HG03460 (cell line): ENCODE data around the gene ACTA1.
"Not testable (repeated sequence)": the region's sequence is repeated elsewhere in the genome, so short reads cannot be mapped to it uniquely, and the experiment has no call there.

Source experiments
- ATAC-seq: cut with Tn5 transposase; IDR thresholded peaks from one replicate; pipeline ENCODE4 v1.9.1; 2021; ENCODE audit not compliant: unreplicated experiment

The ACTA1 gene

GRCh38 chr1:229434005-229434640 is at the start of gene ACTA1:
Gene ACTA1 (minus strand): TSS chr1:229434094. CDS start chr1:229433115, 979 bp downstream.
- no peak for ATAC-seq

GRCh38 chr1:229482511-229482910 is 48.6 kb upstream of the ACTA1 start:
- ATAC-seq: no peak

GRCh38 chr1:229480495-229480894 is 46.6 kb upstream of the ACTA1 start:
- no peak for ATAC-seq

- ATAC-seq: peak; percentile 82
These were observed 45.9 kb upstream of the ACTA1 start for GRCh38 chr1:229479660-229480399.

DNA sequence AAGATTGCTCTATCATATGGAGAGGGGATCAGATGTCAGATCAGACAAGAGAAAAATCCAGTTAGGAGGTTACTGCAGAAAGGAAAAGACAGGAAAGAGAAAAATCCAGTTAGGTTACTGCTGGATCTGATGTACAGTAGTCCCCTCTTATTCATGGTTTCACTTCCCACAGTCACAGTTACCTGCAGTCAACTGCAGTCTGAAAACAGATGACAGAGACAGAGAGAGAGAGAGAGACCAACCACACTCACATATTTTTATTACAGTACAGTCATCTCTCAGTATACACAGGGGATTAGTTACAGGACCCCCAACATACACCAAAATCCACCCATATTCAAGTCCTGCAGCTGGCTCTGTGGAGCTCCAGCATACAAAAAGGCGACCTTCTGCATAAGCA is 45.0 kb upstream of the ACTA1 start:
- peak; percentile 65 for ATAC-seq

DNA sequence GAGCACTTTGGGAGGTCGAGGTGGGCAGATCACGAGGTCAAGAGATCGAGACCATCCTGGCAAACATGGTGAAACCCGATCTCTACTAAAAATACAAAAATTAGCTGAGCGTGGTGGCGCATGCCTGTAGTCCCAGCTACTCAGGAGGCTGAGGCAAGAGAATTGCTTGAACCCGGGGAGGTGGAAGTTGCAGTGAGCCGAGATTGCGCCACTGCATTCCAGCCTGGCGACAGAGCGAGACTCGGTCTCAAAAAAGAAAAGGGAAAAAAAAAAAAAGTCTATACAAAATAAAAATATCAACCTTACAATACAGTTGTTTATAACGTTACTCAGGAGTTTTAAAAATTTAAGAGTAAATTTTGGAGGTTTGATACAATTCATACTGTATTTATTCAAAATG is 42.0 kb upstream of the ACTA1 start:
- not testable (repeated sequence) for ATAC-seq

DNA sequence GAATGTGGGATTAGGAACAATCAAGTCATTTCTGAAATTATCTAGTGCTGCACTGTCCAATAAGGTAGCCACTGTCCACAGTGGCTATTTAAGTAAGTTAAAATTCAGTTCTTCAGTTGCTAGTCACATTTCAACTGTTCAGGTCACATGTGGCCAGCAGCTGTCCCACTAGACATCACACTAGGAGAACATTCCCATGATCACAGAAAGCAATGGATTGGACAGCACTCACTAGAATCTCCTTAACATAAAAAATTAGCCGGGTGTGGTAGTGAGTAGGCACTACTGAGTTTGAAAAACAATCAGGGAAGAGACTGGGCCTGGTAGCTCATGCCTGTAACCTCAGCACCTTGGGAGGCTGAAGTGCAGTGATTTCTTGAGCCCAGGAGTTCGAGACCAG is 40.6 kb upstream of the ACTA1 start:
- ATAC-seq: no peak

DNA sequence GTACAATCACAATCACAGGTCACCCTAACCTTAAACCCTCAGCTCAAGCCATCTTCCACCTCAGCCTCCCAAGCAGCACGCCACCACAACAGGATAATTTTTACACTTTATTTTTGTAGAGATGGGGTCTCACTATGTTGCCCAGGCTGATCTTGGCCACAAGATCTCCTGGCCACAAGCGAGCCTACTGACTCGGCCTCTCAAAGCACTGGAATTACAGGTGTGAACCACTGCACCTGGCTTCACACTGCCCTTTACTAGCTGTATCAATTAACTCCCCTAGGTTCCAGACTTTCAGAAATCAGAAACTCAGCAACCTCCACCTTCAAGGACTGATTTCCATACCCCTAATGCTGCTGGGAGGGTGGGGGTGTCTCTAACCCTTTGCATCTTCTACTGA is 37.3 kb upstream of the ACTA1 start:
- ATAC-seq: no peak

DNA sequence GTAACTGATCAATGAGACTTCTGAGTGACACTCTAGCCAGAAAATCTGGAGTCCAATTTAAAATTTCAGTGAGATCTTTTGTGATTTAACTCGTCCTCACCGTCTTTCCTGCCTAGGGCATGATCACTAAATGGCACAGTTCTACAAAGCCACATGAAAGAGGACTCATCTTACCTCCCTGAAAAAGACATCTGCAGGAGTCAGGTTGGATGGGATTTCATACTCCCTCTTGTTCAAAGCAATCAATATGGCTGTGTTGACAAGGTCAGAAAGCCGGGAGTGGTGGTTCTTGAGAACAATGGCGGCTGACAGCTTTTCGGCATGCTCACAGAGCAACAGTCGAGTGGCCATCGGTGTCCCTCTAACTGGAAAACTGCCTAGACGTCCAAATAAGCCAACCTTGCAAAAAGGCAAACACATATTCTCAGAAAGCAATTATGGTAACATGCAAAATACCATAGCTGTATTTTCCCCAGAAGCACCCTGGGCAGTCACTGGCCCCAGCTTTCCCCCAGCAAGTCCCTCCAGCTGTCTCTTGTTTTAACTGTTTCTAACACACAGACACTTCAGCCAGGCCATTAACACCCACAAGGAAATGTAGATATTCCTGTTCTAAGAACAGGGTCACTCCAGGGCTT is 36.6 kb upstream of the ACTA1 start:
- no peak for ATAC-seq

DNA sequence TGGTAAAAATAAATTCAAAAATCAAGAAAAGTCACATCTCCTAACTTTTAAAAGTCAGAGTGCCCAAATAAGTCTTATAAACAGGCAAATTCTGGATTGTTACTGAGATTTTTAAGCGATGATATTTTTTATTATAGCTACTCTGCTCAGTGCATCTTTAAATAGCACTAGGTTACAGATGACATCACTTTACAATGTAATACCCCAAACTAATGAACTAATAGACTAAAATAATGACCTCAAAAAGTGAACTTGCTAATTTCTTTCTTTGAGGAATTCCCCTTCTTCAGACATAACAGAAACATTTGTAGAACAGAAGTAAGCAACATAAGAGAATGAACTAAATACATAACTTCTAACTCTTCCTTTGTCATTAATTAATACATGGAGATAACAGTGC is 33.0 kb upstream of the ACTA1 start:
- no peak for ATAC-seq

GRCh38 chr1:229464672-229465071 is 30.8 kb upstream of the ACTA1 start:
- no peak for ATAC-seq

DNA sequence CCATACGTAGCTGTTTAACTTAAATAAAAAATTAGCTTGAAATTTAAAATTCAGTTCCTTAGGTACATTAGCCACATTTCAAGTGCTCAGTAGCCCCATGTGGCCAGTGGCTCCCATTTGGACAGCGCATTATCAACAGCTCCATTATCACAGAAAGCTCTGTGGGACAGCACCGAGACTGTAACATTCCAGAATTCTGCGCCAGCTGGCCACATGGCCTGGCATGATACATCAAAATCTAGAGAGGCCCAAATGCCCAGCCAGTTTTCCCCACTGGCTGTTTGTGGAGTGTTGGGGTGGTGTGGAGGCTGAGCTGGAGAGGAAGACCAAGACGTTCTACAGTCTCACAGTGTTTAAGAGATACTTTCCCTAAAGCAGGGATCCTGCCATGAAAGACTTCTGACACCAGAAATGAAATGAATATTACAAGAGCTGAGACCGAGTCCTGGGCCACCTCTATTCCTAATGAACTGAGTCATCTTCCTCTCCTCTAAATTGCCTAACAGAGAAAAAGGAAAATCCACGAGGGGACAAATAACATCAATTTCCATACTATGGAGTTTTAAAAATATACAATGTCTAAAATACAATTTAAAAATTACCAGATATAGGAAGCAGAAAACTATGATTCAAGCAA is 27.3 kb upstream of the ACTA1 start:
- ATAC-seq: no peak

GRCh38 chr1:229459815-229460214 is 25.9 kb upstream of the ACTA1 start:
- no peak for ATAC-seq

- no peak for ATAC-seq
These were observed 23.5 kb upstream of the ACTA1 start for GRCh38 chr1:229457436-229457835.

GRCh38 chr1:229456016-229456415 is 22.1 kb upstream of the ACTA1 start:
- ATAC-seq: no peak

GRCh38 chr1:229454056-229454455 is 20.2 kb upstream of the ACTA1 start:
- no peak for ATAC-seq

DNA sequence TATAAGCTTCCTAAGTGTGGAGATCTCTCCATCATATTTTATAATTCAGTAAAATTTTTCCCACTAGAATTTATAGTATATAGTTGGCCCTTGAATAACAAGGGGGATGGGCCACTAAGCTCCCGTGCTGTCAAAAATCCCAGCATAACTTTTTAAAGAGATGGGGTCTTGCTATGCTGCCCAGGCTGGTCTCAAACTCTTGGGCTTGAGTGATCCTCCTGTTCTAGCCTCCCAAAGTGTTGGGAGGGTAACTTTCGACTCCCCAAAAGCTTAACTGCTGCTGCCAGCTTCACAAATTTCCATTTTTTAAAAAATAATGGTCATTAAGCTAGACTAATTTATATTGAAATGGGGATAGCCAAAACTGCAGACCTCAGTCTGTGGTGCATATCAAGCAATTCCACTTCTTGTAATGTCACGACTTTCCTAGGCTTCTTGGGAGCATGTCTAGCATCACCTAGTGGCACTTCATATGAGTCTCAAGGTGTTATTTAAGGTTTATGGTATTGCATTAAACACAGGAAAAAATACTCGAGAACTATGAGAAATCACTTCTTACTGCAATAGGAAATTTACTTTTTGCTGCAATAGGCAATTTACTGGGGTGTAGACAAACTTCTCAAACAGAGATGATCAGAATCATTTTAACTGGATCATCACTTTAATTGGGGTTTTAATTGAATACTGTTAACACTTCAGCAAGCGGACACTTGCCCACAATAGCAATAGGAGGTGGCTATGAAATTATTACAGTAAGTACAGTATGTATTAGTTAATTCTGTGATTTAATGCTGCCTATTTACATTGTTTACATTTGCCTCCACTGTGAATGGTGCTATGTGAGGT is 19.3 kb upstream of the ACTA1 start:
- no peak for ATAC-seq

GRCh38 chr1:229448845-229449244 is 15.0 kb upstream of the ACTA1 start:
- no peak for ATAC-seq

DNA sequence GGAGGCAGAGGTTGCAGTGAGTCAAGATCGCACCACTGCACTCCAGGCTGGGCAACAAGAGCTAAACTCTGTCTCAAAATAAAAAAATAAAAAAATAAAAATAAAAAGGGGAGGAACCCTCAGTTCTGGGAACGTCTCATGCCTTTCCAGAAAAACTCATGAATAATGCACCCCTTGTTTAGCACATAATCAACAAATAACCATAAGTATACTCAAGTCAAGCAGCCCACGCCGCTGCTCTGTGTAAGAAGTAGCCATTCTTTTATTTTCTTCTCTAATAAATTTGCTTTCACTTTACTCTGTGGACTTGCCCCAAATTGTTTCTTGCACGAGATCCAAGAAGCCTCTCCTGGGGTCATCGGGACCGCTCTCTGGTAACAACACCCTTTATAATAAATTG is 14.5 kb upstream of the ACTA1 start:
- ATAC-seq: no peak

- ATAC-seq: no peak
These were observed 13.9 kb upstream of the ACTA1 start for GRCh38 chr1:229447809-229448252.

- no peak for ATAC-seq
These were observed 11.9 kb upstream of the ACTA1 start for GRCh38 chr1:229445828-229446227.
